Hematopoietic multipotent progenitor cell treated with erythropoietin and hydrocortisone succinate and interleukin-3 and kit ligand, for 6 days (in vitro differentiated cells): Measurements from ENCODE around the gene SORBS1.
A peak's percentile ranks its signal among the peaks of the same experiment; 100 is the strongest.

ENCODE experiments used
- DNase-seq: peaks from one replicate; pipeline ENCODE4 v3.0.0-alpha.2; 2015

SORBS1 gene

GRCh38 chr10:95306851-95307250 lies 254.3 kb downstream of the SORBS1 start:
- no peak for DNase-seq

GRCh38 chr10:95306318-95306650 lies 254.9 kb downstream of the SORBS1 start:
- no peak for DNase-seq

- DNase-seq, result no peak
Measured at GRCh38 chr10:95305606-95306317, 255.4 kb downstream of the SORBS1 start.

- DNase-seq, result no peak
Measured at GRCh38 chr10:95304976-95305375, 256.2 kb downstream of the SORBS1 start.

- no peak for DNase-seq
Measured at GRCh38 chr10:95304463-95304862, 256.7 kb downstream of the SORBS1 start.

- no peak for DNase-seq
Measured at GRCh38 chr10:95303950-95304349, 257.2 kb downstream of the SORBS1 start.

GRCh38 chr10:95303535-95303934 lies 257.6 kb downstream of the SORBS1 start:
- DNase-seq, result no peak

- DNase-seq, result peak; percentile 55
Measured at GRCh38 chr10:95300022-95300539, 261.1 kb downstream of the SORBS1 start.

- peak; percentile 89 for DNase-seq
Measured at GRCh38 chr10:95297402-95297801, 263.8 kb downstream of the SORBS1 start.

- DNase-seq, result no peak
Measured at GRCh38 chr10:95296764-95297163, 264.4 kb downstream of the SORBS1 start.

GRCh38 chr10:95295031-95295755 lies 266.0 kb downstream of the SORBS1 start:
- peak; percentile 85 for DNase-seq

GRCh38 chr10:95293631-95294030 lies 267.5 kb downstream of the SORBS1 start:
- no peak for DNase-seq

- DNase-seq, result no peak
Measured at GRCh38 chr10:95291365-95292039, 269.7 kb downstream of the SORBS1 start.

GRCh38 chr10:95290461-95291364 lies 270.5 kb downstream of the SORBS1 start, which contains the start of gene PDLIM1:
Gene PDLIM1 (minus strand): TSS chr10:95291003. CDS start chr10:95290915, 88 bp downstream.
- peak; percentile 84 for DNase-seq

- DNase-seq, result no peak
Measured at GRCh38 chr10:95289921-95290421, 271.2 kb downstream of the SORBS1 start.

- DNase-seq, result peak; percentile 61
Measured at GRCh38 chr10:95289003-95289920, 271.9 kb downstream of the SORBS1 start.

GRCh38 chr10:95288303-95288702 lies 272.9 kb downstream of the SORBS1 start:
- no peak for DNase-seq

GRCh38 chr10:95287281-95287680 lies 273.9 kb downstream of the SORBS1 start:
- DNase-seq, result no peak

GRCh38 chr10:95286707-95287106 lies 274.5 kb downstream of the SORBS1 start:
- no peak for DNase-seq

- no peak for DNase-seq
Measured at GRCh38 chr10:95285556-95285955, 275.6 kb downstream of the SORBS1 start.

- no peak for DNase-seq
Measured at GRCh38 chr10:95284807-95285206, 276.4 kb downstream of the SORBS1 start.
